Keratinocyte (primary cell): ENCODE measurements around the gene GPR180. TPM values are rescaled to one million over a fixed set of nuclear protein-coding genes. Genes with fewer than 3 reads are reported as not detected.

Experiments
- DNase-seq: peaks from one replicate; pipeline ENCODE4 v3.0.0-alpha.2; 2011; ENCODE audit warnings: low read depth, missing footprints, low spot score
- FAIRE-seq: peaks from 2 replicates; lab custom pipeline; 2011; peaks lifted over from hg19 to GRCh38; lab: Jason Lieb, UNC
- H2AFZ ChIP-seq: 2 replicates; pipeline ENCODE4 v1.6.0; 2012; ENCODE audit warnings: low read length, control low read depth, inconsistent platforms; ENCODE audit not compliant: control insufficient read depth
- H3K27ac ChIP-seq: 2 replicates; pipeline ENCODE4 v1.5.1; 2011; ENCODE audit warnings: low read length; ENCODE audit not compliant: control insufficient read depth, insufficient read depth
- H3K27me3 ChIP-seq: 3 replicates; pipeline ENCODE4 v1.6.0; 2011; ENCODE audit warnings: low read length; ENCODE audit not compliant: control insufficient read depth, insufficient read depth; ENCODE audit errors: extremely low read depth
- H3K36me3 ChIP-seq, 2 experiments: 2 replicates in 1 of 2; 3 replicates in 1 of 2; pipeline ENCODE4 v1.5.1; 2011; ENCODE audit warnings: low read length in 2 of 2, mild to moderate bottlenecking in 1 of 2; ENCODE audit not compliant: control insufficient read depth in 2 of 2, insufficient read depth in 2 of 2; ENCODE audit errors: extremely low read depth in 1 of 2
- H3K4me1 ChIP-seq: 3 replicates; pipeline ENCODE4 v1.5.1; 2011; ENCODE audit warnings: low read length; ENCODE audit not compliant: control insufficient read depth, insufficient read depth; ENCODE audit errors: extremely low read depth
- H3K4me2 ChIP-seq: 3 replicates; pipeline ENCODE4 v1.6.0; 2011; ENCODE audit warnings: low read depth, low read length; ENCODE audit not compliant: control insufficient read depth, insufficient read depth; ENCODE audit errors: extremely low read depth
- H3K4me3 ChIP-seq, 3 experiments: fragments of 200-600 bp in 1 of 3; sonication (generic) in 1 of 3; 2 replicates in 2 of 3; 3 replicates in 1 of 3; pipeline ENCODE4 v1.5.1; 2011 to 2016; ENCODE audit warnings: low read length in 3 of 3, mild to moderate bottlenecking in 3 of 3, control low read depth in 2 of 3, inconsistent platforms in 1 of 3, low read depth in 1 of 3, mixed read lengths in 1 of 3, mixed run types in 1 of 3, moderate library complexity in 1 of 3; ENCODE audit not compliant: control insufficient read depth in 2 of 3, insufficient read depth in 2 of 3; ENCODE audit errors: extremely low read depth in 1 of 3
- H3K79me2 ChIP-seq: 2 replicates; pipeline ENCODE4 v1.6.0; 2012; ENCODE audit warnings: low read length; ENCODE audit not compliant: control insufficient read depth, insufficient read depth
- H3K9ac ChIP-seq: 3 replicates; pipeline ENCODE4 v1.6.0; 2011; ENCODE audit warnings: low read length; ENCODE audit not compliant: control insufficient read depth, insufficient read depth; ENCODE audit errors: extremely low read depth
- H3K9me1 ChIP-seq: 3 replicates; pipeline ENCODE4 v1.6.0; 2011; ENCODE audit warnings: low read length; ENCODE audit not compliant: control insufficient read depth, insufficient read depth; ENCODE audit errors: extremely low read depth
- H3K9me3 ChIP-seq: 2 replicates; pipeline ENCODE4 v1.5.1; 2012; ENCODE audit warnings: low read depth, low read length; ENCODE audit not compliant: control insufficient read depth
- H4K20me1 ChIP-seq: 3 replicates; pipeline ENCODE4 v1.6.0; 2011; ENCODE audit warnings: low read length; ENCODE audit not compliant: control insufficient read depth, insufficient read depth; ENCODE audit errors: extremely low read depth
- EZH2 ChIP-seq: IDR thresholded peaks from one replicate; pipeline ENCODE4 v1.6.1; 2012; ENCODE audit warnings: inconsistent platforms, mild to moderate bottlenecking, low read length, moderate library complexity
- dilution Hi-C: fragments of 300-500 bp; cut with MboI; formaldehyde crosslinking; loops from one replicate; pipeline ENCODE4 v1.7.0; 2020; ENCODE audit warnings: low sequenced_read_pairs; ENCODE audit not compliant: extremely low pct_ligation_motif_present
- polyA plus RNA-seq, 5 experiments: library from polyadenylated mRNA; depleted of rRNA in 3 of 5; stranded (reverse) in 3 of 5; stranded (forward) in 1 of 5; unstranded in 1 of 5; fragments of >200 nt; gene quantifications; 1 replicate in 1 of 5; 2 replicates in 3 of 5; 3 replicates in 1 of 5; pipeline versions ENCODE4 v1.2.1 to v1.2.3, GENCODE V29; 2011 to 2012; ENCODE audit warnings: missing spikeins in 2 of 5, low read depth in 1 of 5, low replicate concordance in 1 of 5
- TF ChIP-seq, protein P1 (sequence below), 3 experiments: IDR thresholded peaks in 1 of 3; conservative IDR thresholded peaks in 1 of 3; optimal IDR thresholded peaks in 1 of 3; 2 replicates in 2 of 3; 3 replicates in 1 of 3; pipeline versions ENCODE3 to v1.5.1; 2011; ENCODE audit warnings: low read length in 3 of 3, mild to moderate bottlenecking in 3 of 3, moderate library complexity in 2 of 3, control low read depth in 1 of 3, inconsistent platforms in 1 of 3; ENCODE audit not compliant: insufficient read depth in 2 of 3; ENCODE audit errors: extremely low read depth in 1 of 3

GPR180 gene
- polyA plus RNA-seq, 1 donor (not counting 4 experiments of a cell fraction or from before 2014, with no cell fraction given), result 9.9 TPM

DNA sequence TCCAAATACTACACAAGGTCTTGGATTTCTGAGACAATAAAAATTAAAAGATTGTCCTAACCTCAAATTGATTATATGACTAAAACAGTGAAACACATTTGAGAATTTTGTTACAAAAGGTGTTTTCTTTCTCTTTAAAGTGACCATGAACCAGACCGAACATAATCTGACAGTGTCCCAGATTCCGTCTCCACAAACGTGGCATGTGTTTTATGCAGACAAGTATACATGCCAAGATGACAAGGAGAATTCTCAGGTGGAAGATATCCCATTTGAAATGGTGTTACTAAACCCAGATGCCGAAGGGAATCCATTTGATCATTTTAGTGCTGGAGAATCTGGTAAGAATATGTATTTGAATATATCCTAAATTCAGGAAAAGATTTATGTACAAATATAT is 10.4 kb downstream of the GPR180 start:
- FAIRE-seq (no peak), DNase-seq (no peak)
- Histone ChIP-seq H3K9me1 (no peaks in the 10 kb centered on the region), H2AFZ (no peak overlapping the region), H3K4me1 (no peaks in the 10 kb centered on the region), H3K79me2 (peaks cover 6% of the 10 kb centered on the region), H3K27ac (no peak overlapping the region), H3K9me3 (no peaks in the 10 kb centered on the region), H3K4me2 (no peak overlapping the region), H3K27me3 (no peaks in the 10 kb centered on the region), H3K9ac (no peak overlapping the region), H3K36me3 (peaks cover 0 to 5% of the 10 kb centered on the region in 2 experiments), H4K20me1 (no peaks in the 10 kb centered on the region), H3K4me3 (no peak overlapping the region)
- dilution Hi-C loops, result no loop called here
- TF ChIP-seq EZH2, result no peak
- TF ChIP-seq, protein P1, sequence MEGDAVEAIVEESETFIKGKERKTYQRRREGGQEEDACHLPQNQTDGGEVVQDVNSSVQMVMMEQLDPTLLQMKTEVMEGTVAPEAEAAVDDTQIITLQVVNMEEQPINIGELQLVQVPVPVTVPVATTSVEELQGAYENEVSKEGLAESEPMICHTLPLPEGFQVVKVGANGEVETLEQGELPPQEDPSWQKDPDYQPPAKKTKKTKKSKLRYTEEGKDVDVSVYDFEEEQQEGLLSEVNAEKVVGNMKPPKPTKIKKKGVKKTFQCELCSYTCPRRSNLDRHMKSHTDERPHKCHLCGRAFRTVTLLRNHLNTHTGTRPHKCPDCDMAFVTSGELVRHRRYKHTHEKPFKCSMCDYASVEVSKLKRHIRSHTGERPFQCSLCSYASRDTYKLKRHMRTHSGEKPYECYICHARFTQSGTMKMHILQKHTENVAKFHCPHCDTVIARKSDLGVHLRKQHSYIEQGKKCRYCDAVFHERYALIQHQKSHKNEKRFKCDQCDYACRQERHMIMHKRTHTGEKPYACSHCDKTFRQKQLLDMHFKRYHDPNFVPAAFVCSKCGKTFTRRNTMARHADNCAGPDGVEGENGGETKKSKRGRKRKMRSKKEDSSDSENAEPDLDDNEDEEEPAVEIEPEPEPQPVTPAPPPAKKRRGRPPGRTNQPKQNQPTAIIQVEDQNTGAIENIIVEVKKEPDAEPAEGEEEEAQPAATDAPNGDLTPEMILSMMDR (optimal IDR thresholded peaks at IDR 0.05 in 1 of 3, IDR thresholded peaks at IDR 0.05 in 1 of 3, conservative IDR thresholded peaks at IDR 0.05 in 1 of 3; ENCODE audit: extremely low read depth in 1 of 3, insufficient read depth in 2 of 3, low read length in 3 of 3), result no peak

DNA sequence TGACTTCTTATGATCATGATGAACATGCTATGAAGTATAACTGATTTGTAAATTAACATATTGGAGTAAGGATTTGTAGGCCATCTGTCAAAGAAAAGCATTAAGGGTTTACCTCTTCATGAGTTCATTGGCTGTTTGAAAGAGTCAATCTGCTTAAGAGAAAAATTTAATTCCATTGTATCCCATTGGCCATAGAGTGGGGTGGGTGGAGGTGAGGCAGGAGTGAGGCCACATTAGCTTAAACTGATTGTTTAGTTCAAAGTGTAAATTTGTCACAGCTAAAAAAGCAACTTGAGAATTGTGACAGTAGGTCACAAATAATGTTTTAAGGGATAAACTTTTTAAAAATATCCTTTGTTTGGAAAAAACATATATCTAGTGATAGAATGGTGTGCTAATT is 11.4 kb downstream of the GPR180 start:
- no peak for FAIRE-seq
- DNase-seq, result no peak
- dilution Hi-C loops, result no loop called here
- no peak for TF ChIP-seq EZH2
- TF ChIP-seq, protein P1 (optimal IDR thresholded peaks at IDR 0.05 in 1 of 3, IDR thresholded peaks at IDR 0.05 in 1 of 3, conservative IDR thresholded peaks at IDR 0.05 in 1 of 3; ENCODE audit: extremely low read depth in 1 of 3, insufficient read depth in 2 of 3, low read length in 3 of 3), result no peak
- H3K4me3 ChIP-seq, result no peak overlapping the region
- H3K79me2 ChIP-seq, result peaks cover 3% of the 10 kb centered on the region
- H3K9me1 ChIP-seq, result no peaks in the 10 kb centered on the region
- H2AFZ ChIP-seq, result no peak overlapping the region
- no peak overlapping the region for H3K9ac ChIP-seq
- H3K27me3 ChIP-seq, result no peaks in the 10 kb centered on the region
- no peaks in the 10 kb centered on the region for H3K4me1 ChIP-seq
- no peak overlapping the region for H3K4me2 ChIP-seq
- H3K27ac ChIP-seq, result no peak overlapping the region
- peaks cover 2 to 5% of the 10 kb centered on the region in 2 experiments for H3K36me3 ChIP-seq
- no peaks in the 10 kb centered on the region for H3K9me3 ChIP-seq
- H4K20me1 ChIP-seq, result no peaks in the 10 kb centered on the region
